ENCODE data around the gene CENPS.

DNA sequence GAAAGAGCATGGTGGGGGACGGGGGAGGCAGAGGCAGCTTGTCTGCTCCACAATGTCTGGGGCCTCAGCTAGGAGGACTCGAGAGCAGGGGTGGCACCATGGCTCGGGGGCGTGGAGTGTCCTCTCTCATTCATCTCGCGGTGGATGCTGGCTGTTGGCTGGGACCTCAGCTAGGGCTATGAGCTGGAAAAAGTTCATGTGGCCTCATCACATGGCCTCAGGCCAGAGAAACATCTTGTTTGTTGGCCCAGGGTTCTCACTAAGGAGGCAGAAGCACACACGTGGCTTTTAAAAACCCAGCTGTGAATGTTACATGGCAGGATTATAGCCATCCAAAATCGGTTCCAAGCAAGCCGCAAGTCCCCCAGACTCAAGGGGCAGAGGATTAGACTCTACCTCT lies 6.2 kb upstream of the CENPS start:
- TF ChIP-seq, protein P1, sequence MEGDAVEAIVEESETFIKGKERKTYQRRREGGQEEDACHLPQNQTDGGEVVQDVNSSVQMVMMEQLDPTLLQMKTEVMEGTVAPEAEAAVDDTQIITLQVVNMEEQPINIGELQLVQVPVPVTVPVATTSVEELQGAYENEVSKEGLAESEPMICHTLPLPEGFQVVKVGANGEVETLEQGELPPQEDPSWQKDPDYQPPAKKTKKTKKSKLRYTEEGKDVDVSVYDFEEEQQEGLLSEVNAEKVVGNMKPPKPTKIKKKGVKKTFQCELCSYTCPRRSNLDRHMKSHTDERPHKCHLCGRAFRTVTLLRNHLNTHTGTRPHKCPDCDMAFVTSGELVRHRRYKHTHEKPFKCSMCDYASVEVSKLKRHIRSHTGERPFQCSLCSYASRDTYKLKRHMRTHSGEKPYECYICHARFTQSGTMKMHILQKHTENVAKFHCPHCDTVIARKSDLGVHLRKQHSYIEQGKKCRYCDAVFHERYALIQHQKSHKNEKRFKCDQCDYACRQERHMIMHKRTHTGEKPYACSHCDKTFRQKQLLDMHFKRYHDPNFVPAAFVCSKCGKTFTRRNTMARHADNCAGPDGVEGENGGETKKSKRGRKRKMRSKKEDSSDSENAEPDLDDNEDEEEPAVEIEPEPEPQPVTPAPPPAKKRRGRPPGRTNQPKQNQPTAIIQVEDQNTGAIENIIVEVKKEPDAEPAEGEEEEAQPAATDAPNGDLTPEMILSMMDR (conservative IDR thresholded peaks at IDR 0.05) = no peak
- TF ChIP-seq EZH2 (IDR thresholded peaks at IDR 0.05; ENCODE audit: low read depth) = no peak
